SK-N-MC (cell line): Measurements from ENCODE around the gene DPYSL5.
A peak's percentile ranks its signal among the peaks of the same experiment; 100 is the strongest.

Experiments used
- EZH2 ChIP-seq: fragments of 200-600 bp; sonication (generic); IDR thresholded peaks from one replicate; pipeline ENCODE4 v1.6.1; 2017; ENCODE audit warnings: antibody characterized with exemption
- POLR2AphosphoS5 ChIP-seq: IDR thresholded peaks from 2 replicates; pipeline ENCODE4 v1.6.1; 2012; ENCODE audit warnings: mild to moderate bottlenecking, low read depth, low read length, borderline replicate concordance

DNA sequence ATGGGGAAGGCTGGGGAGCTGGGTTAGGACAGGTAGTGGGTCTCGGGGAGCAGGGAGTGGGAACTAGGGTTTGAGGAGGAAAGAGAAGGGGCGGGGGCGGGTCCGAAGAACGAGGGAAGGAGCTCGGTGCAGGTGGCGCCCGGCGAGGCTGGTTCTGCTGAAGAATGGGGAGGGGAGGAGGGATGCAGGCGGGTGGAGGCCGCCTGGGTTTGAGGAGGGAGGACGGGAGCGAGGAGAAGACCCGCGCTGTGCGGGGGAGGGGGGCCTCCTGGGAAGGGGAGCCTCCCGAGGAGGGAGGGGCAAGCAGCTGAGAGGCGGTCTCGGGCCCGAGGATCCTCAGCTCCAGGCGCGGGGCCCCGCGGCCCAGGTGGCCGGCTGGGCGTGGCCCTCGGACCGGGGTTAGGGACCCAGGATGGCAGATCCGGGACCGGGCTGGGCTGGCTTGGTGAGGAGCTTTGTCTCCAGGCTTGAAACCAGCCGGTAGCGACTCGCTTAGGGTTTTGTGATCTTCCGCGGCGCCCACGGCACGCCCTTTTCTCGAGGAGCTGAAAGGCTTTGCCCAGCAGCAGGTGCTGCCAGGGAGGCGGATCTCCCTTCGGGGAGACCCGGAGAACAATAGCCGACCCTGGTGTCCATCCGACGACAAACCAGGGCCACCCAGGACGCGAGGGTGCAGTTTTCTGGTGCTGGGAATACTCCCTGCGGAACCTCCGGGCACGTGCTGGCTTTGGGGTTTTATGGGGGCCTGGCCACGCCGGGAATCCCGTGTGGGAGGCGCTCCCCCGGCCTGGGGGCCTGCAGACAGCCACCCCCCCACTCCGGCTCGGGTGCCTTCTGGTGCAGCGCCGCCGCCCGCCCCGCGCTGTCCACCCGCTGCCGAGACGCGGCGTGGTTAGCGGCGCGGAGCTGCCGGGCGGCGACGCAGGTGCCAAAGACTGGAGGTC, 1.4 kb downstream of the DPYSL5 start:
- TF ChIP-seq POLR2AphosphoS5 (peak; percentile 37; the same call in 1 of the 2 replicates), EZH2 (no peak)
